Esophagus (tissue), 2 donors: ENCODE measurements around the gene GRM3. TPM values are rescaled to one million over a fixed set of nuclear protein-coding genes. Genes with fewer than 3 reads are reported as not detected.
"Not testable (repeated sequence)": the region's sequence is repeated elsewhere in the genome, so short reads cannot be mapped to it uniquely, and the experiment has no call there.

Experiments
- H3K27ac ChIP-seq, 2 donors: one replicate each; pipeline ENCODE4 v1.5.1; 2013; ENCODE audit warnings: low read depth in 2 of 2, mild to moderate bottlenecking in 2 of 2, inconsistent platforms in 1 of 2, low read length in 1 of 2, moderate library complexity in 1 of 2
- H3K27me3 ChIP-seq, 2 donors: one replicate each; pipeline ENCODE4 v1.6.1; 2013; ENCODE audit warnings: low read length in 2 of 2, control low read depth in 1 of 2, mild to moderate bottlenecking in 1 of 2; ENCODE audit not compliant: insufficient read depth in 2 of 2, control insufficient read depth in 1 of 2
- H3K36me3 ChIP-seq, 2 donors: one replicate each; pipeline ENCODE4 v1.6.1; 2013; ENCODE audit warnings: low read length in 1 of 2; ENCODE audit not compliant: control insufficient read depth in 2 of 2, insufficient read depth in 2 of 2
- H3K4me1 ChIP-seq, 2 donors: one replicate each; pipeline ENCODE4 v1.6.1; 2013; ENCODE audit warnings: low read length in 1 of 2; ENCODE audit not compliant: control insufficient read depth in 2 of 2, insufficient read depth in 2 of 2
- H3K4me3 ChIP-seq, 2 donors: one replicate each; pipeline ENCODE4 v1.5.1; 2013; ENCODE audit warnings: low read length in 2 of 2, mild to moderate bottlenecking in 2 of 2, low read depth in 1 of 2, moderate library complexity in 1 of 2
- H3K9me3 ChIP-seq, 2 donors: one replicate each; pipeline ENCODE4 v1.6.1; 2013; ENCODE audit warnings: mild to moderate bottlenecking in 2 of 2, low read depth in 1 of 2, low read length in 1 of 2, moderate library complexity in 1 of 2; ENCODE audit not compliant: control insufficient read depth in 2 of 2, insufficient read depth in 1 of 2
- WGBS, 2 donors: extraction: QIAGEN DNeasy Blood & Tissue Kit; methylation state at CpG; one replicate each; pipeline ENCODE4 v1.1.7; 2013; 5-methylcytosine and 5-hydroxymethylcytosine counted together
- polyA plus RNA-seq, 2 donors: library from polyadenylated mRNA; stranded (reverse); fragments of 200-250 nt; gene quantifications; one replicate each; pipeline ENCODE4 v1.2.3, GENCODE V29; 2013
- donor health status: healthy with polysubstance abuse.
- donor health status: Bipolar disorder and iron deficiency.

Gene GRM3
- polyA plus RNA-seq = under 1 TPM; 0.02 to 0.05 TPM

DNA sequence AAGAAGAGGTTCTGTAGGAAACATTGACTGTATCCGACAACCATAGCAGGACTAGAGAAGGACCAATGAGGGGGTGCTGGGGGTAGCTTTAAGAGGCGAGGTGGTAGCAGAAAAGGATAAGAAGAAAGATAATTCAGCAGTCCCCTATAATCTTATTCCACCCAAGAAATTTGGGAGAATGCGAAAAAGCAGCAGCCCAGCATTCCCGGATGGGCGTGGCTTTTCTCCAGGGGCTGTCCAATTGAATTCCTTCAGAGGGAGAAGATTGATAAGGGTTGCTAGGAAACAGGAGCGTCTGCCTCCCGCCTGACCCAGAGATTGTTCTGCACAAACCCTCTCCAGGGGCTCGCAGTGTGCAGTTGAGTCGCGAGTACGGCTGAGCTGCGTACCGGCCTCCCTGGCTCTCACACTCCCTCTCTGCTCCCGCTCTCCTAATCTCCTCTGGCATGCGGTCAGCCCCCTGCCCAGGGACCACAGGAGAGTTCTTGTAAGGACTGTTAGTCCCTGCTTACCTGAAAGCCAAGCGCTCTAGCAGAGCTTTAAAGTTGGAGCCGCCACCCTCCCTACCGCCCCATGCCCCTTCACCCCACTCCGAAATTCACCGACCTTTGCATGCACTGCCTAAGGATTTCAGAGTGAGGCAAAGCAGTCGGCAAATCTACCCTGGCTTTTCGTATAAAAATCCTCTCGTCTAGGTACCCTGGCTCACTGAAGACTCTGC is at the start of gene GRM3:
GRM3 (plus strand) TSS at position 349 of the 721 bp plus-strand sequence. CDS start 121,237 bp downstream, outside the sequence.
- Histone ChIP-seq H3K27me3 (peaks cover 0 to 5% of the 10 kb centered on the region in 2 donors), H3K36me3 (no peaks in the 10 kb centered on the region), H3K4me3 (peak within 1 kb of the TSS in 1 of 2 donors; percentile 2), H3K4me1 (no peaks in the 10 kb centered on the region), H3K27ac (no peak within 1 kb of the TSS), H3K9me3 (no peaks in the 10 kb centered on the region)
- 3 to 5% methylated on average over 23 of the region's 23 CpGs for WGBS, 2 donors

DNA sequence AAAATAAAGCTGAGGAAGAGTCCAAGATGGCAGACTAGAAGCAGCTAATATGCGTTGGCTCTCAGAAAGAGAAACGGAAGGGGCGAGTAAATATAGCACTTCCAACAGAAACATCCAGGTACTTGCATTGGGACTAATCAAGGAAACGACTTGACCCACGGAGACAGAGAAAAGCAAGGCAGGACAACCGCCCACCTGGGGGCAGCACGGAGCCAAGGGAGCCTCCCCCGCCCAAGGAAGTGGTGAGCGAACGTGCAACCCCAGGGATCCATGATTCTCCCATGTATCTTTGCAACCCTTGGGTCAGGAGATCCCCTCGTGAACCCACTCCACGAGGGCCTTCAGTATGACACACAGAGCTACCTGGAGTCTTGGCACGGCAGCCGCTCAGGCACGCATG is 45.4 kb upstream of the GRM3 start:
- WGBS, 2 donors = 68 to 69% methylated on average over 15 of the region's 15 CpGs
- Histone ChIP-seq H3K27ac (no peak overlapping the region), H3K4me1 (no peaks in the 10 kb centered on the region), H3K4me3 (no peak overlapping the region), H3K27me3 (no peaks in the 10 kb centered on the region), H3K9me3 (peaks cover 4 to 23% of the 10 kb centered on the region in 2 donors), H3K36me3 (no peaks in the 10 kb centered on the region)

DNA sequence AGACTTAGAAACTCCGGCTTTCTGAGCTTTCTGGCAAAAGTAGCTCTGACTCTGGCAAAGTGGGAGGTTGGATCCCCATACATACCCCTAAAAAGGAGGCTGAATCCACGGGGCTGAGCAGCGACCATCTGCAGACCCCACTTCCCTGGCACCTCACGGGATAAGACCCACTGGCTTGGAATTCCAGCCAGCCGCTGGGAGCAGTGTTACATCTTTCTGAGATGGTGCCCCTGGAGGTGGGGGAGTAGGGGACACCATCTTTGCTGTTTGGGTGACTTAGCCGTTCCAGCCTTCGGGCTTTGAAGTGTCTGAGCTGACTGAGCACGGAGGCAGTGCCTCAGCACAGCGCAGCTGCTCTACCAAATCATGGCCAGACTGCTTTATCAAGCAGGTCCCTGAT is 45.0 kb upstream of the GRM3 start:
- H3K4me3 ChIP-seq = no peak overlapping the region
- peaks cover 4 to 23% of the 10 kb centered on the region in 2 donors for H3K9me3 ChIP-seq
- no peaks in the 10 kb centered on the region for H3K36me3 ChIP-seq
- H3K27ac ChIP-seq = no peak overlapping the region
- WGBS, 2 donors = 89 to 91% methylated on average over 9 of the region's 9 CpGs
- H3K27me3 ChIP-seq = no peaks in the 10 kb centered on the region
- H3K4me1 ChIP-seq = no peaks in the 10 kb centered on the region

DNA sequence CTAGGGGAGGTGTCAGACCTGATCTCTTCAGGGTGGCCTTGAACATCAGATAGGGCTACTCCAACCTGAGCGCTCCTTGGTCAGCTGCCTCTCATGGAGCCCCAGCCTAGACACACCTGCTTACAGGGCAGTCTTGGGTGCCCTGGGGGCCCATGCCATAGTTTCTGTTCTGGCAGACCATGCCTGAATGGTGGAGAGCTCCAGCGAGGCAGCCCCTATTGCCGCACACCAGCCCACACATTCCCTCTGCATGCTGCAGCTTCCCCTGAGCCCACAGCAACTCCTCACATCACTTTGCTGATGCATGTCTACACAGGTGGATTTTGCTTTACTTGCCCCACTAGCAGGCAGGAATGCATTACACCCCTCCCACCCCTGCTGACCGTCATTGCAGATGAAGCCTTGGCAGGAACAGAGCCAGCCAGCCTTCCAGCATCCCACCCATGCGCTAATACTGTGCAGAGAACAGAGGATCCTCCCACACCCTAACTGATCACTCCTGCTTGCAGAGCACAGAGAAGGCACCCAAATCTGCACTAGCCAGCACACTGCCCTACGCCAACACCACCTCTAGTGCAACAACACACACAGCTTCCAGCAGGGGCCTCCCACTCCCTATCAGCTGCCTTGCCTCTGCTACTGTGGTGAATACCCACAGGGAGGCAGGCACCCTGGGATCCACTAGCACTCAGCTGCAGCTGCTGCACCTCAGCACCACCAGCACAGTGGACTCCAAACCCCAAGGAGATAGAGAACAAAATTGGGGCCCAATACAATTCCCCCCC is 43.0 kb upstream of the GRM3 start:
- no peaks in the 10 kb centered on the region for H3K4me1 ChIP-seq
- no peak overlapping the region for H3K27ac ChIP-seq
- peaks cover 4 to 23% of the 10 kb centered on the region in 2 donors for H3K9me3 ChIP-seq
- WGBS, 2 donors = 79 to 83% methylated on average over 6 of the region's 6 CpGs
- H3K27me3 ChIP-seq = no peaks in the 10 kb centered on the region
- H3K4me3 ChIP-seq = no peak overlapping the region
- no peaks in the 10 kb centered on the region for H3K36me3 ChIP-seq

DNA sequence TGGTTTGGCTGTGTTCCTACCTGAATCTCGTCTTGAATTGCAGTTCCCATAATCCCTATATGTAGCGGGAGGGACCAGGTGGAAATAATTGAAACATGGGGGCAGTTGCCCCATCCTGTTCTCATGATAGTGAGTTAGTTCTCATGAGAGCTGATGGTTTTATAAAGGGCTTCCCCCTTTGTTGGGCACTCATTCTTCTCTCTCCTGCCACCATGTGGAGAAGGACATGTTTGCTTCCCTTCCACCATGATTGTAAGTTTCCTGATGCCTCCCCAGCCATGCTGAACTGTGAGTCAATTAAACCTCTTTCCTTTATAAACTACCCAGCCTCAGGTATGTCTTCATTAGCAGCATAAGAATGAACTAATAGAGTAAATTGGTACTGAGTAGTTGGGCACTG is 28.0 kb upstream of the GRM3 start:
- H3K27ac ChIP-seq, H3K9me3 ChIP-seq, H3K36me3 ChIP-seq, H3K4me1 ChIP-seq, H3K27me3 ChIP-seq, H3K4me3 ChIP-seq: not testable (repeated sequence)
- WGBS, 2 donors = 74 to 77% methylated on average over 2 of the region's 2 CpGs

DNA sequence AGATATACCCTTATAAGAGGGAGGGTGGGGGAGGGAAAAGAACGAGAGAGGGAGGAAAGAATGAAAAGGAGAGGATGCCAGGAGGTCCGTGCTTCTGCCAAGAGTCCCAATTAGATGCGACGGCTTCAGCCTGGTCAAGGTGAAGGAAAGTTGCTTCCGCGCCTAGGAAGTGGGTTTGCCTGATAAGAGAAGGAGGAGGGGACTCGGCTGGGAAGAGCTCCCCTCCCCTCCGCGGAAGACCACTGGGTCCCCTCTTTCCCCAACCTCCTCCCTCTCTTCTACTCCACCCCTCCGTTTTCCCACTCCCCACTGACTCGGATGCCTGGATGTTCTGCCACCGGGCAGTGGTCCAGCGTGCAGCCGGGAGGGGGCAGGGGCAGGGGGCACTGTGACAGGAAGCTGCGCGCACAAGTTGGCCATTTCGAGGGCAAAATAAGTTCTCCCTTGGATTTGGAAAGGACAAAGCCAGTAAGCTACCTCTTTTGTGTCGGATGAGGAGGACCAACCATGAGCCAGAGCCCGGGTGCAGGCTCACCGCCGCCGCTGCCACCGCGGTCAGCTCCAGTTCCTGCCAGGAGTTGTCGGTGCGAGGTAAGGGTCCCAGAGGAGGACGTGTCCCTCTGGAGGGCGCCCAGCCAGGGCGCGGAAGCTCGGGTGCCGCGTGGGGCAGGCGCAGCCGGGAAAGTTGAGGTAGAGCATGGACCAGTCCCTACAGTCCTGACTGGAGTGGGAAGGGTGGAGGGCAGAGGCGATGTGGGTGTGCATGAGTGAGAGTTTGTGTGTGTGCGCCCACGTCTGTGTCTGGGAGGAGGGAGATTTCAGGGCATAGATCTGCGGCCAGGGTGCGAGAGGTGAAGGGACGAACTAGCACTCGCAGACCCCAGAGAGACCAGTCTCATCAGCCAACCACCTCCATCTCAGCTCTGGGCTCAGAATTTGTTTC is 844 bp downstream of the GRM3 start:
- H3K36me3 ChIP-seq = no peaks in the 10 kb centered on the region
- H3K9me3 ChIP-seq = no peaks in the 10 kb centered on the region
- peaks cover 0 to 5% of the 10 kb centered on the region in 2 donors for H3K27me3 ChIP-seq
- no peak overlapping the region for H3K4me3 ChIP-seq
- no peak overlapping the region for H3K27ac ChIP-seq
- 3 to 5% methylated on average over 42 of the region's 42 CpGs for WGBS, 2 donors
- no peaks in the 10 kb centered on the region for H3K4me1 ChIP-seq

DNA sequence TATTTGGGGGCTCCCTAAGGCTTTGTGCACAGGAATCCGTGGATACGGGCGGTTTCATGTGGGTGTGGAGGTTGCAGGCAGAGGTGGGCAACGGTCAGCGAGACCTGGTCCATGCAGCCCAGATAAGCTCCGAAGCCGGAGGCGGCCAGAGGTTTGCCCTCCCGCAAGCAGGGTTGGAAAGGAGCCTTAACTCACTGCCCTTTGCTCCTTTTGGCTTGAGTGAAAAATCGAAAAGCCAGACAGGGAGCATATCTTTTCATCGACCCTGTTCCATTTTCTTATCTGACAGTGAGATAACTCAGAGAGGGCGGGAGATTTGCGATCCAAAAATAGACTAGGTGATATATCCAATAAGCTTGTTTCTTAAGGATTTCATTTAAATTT is 1.5 kb downstream of the GRM3 start:
- Histone ChIP-seq H3K4me3 (no peak overlapping the region), H3K4me1 (no peaks in the 10 kb centered on the region), H3K9me3 (no peaks in the 10 kb centered on the region), H3K36me3 (no peaks in the 10 kb centered on the region), H3K27me3 (peaks cover 0 to 5% of the 10 kb centered on the region in 2 donors), H3K27ac (no peak overlapping the region)
- 20 to 24% methylated on average over 13 of the region's 13 CpGs for WGBS, 2 donors

DNA sequence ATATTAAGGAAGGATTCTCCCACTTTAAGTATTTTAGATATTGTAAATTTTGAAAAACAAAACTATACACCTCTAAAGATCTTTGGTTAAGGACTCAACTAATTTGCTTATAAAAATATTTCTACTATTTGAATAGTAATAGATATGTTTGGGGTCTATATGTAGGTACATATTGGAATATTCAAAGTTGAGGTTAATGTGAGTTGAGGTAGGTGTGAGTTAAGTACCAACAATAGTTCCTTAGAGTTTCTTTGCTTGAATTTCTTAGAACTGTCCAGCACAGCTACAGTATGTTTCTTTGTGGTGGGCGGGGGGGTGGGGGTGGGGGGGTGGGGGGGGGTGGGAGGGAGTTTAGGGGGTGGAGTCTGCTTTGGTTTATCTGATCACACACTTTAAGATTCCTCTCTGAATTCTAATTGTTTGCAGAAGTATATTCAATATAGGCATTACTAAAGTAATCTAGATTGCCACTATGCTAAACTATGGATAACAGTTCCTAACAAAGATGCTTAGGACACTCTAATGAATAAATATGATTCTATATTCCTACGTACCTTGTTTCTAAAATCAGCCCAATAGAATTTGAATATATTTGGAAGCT is 2.1 kb downstream of the GRM3 start:
- 43 to 47% methylated on average over 2 of the region's 2 CpGs for WGBS, 2 donors
- Histone ChIP-seq H3K36me3 (no peaks in the 10 kb centered on the region), H3K4me3 (no peak overlapping the region), H3K27ac (no peak overlapping the region), H3K4me1 (no peaks in the 10 kb centered on the region), H3K9me3 (no peaks in the 10 kb centered on the region), H3K27me3 (peaks cover 0 to 5% of the 10 kb centered on the region in 2 donors)
